Measurements from ENCODE around the gene OR10C1.

Gene OR10C1

DNA sequence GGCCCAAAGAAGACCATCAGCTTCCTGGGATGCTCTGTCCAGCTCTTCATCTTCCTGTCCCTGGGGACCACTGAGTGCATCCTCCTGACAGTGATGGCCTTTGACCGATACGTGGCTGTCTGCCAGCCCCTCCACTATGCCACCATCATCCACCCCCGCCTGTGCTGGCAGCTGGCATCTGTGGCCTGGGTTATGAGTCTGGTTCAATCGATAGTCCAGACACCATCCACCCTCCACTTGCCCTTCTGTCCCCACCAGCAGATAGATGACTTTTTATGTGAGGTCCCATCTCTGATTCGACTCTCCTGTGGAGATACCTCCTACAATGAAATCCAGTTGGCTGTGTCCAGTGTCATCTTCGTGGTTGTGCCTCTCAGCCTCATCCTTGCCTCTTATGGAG, 22.9 kb downstream of the OR10C1 start:
- DNase-seq (ENCODE audit: extremely low spot score): no peak
- CTCF ChIA-PET: no interaction called here
- POLR2A ChIA-PET: no interaction called here
- no peak for TF ChIP-seq PKNOX1 (IDR thresholded peaks at IDR 0.05)
- no peak for TF ChIP-seq ARNT (IDR thresholded peaks at IDR 0.05)
- TF ChIP-seq L3MBTL2 (conservative IDR thresholded peaks at IDR 0.05): no peak
- TF ChIP-seq NFRKB (IDR thresholded peaks at IDR 0.05): no peak
- TF ChIP-seq ELF4 (IDR thresholded peaks at IDR 0.05): no peak
- no peak for TF ChIP-seq CTBP1 (IDR thresholded peaks at IDR 0.05; ENCODE audit: borderline replicate concordance)
- TF ChIP-seq ZNF384 (IDR thresholded peaks at IDR 0.05): no peak
- TF ChIP-seq BHLHE40 (IDR thresholded peaks at IDR 0.05; ENCODE audit: borderline replicate concordance): no peak

DNA sequence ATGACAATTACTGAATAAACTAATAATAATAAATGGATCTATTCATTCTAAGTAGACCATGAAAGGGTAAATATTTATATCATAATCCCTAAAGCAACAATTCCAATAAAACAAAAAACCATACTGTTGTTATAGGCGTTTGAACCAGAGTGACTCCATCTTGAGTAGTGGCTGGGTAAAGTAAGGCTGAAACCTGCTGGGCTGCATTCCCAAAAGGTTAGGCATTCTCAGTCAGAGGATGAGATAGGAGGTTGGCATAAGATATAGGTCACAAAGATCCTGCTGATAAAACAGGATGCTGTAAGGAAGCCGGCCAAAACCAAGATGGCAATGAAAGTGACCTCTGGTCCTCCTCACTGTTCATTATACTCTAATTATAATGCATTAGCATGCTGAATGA, 26.2 kb downstream of the OR10C1 start:
- no peak for DNase-seq (ENCODE audit: extremely low spot score)
- ChIA-PET CTCF (no interaction called here), POLR2A (no interaction called here)
- no peak for TF ChIP-seq NFRKB (IDR thresholded peaks at IDR 0.05)
- TF ChIP-seq BHLHE40 (IDR thresholded peaks at IDR 0.05; ENCODE audit: borderline replicate concordance): no peak
- no peak for TF ChIP-seq SP1 (IDR thresholded peaks at IDR 0.05)
- TF ChIP-seq HDGF (IDR thresholded peaks at IDR 0.05; ENCODE audit: borderline replicate concordance): no peak
- no peak for TF ChIP-seq FOXM1 (IDR thresholded peaks at IDR 0.05; ENCODE audit: borderline replicate concordance)
- no peak for TF ChIP-seq FOXK2 (IDR thresholded peaks at IDR 0.05)

GRCh38 chr6:29465801-29466200, 26.7 kb downstream of the OR10C1 start:
- DNase-seq (ENCODE audit: extremely low spot score): no peak
- POLR2A ChIA-PET: no interaction called here
- CTCF ChIA-PET: no interaction called here
- TF ChIP-seq FOXM1 (IDR thresholded peaks at IDR 0.05; ENCODE audit: borderline replicate concordance): no peak
- TF ChIP-seq SP1 (IDR thresholded peaks at IDR 0.05): no peak
- TF ChIP-seq HDGF (IDR thresholded peaks at IDR 0.05; ENCODE audit: borderline replicate concordance): no peak

GRCh38 chr6:29466241-29466640, 27.1 kb downstream of the OR10C1 start:
- POLR2A ChIA-PET: no interaction called here
- no peak for DNase-seq (ENCODE audit: extremely low spot score)
- TF ChIP-seq L3MBTL2 (conservative IDR thresholded peaks at IDR 0.05) (no peak), BHLHE40 (IDR thresholded peaks at IDR 0.05; ENCODE audit: borderline replicate concordance) (no peak), TARDBP (IDR thresholded peaks at IDR 0.05) (no peak), ZNF384 (IDR thresholded peaks at IDR 0.05) (no peak), HDGF (IDR thresholded peaks at IDR 0.05; ENCODE audit: borderline replicate concordance) (no peak), PKNOX1 (IDR thresholded peaks at IDR 0.05) (no peak), ARNT (IDR thresholded peaks at IDR 0.05) (no peak), SP1 (IDR thresholded peaks at IDR 0.05) (no peak), LEF1 (IDR thresholded peaks at IDR 0.05; ENCODE audit: borderline replicate concordance) (no peak), FOXK2 (IDR thresholded peaks at IDR 0.05) (no peak), CTBP1 (IDR thresholded peaks at IDR 0.05; ENCODE audit: borderline replicate concordance) (no peak), ELF4 (IDR thresholded peaks at IDR 0.05) (no peak), SUZ12 (IDR thresholded peaks at IDR 0.05) (no peak), NFRKB (IDR thresholded peaks at IDR 0.05) (no peak), FOXM1 (IDR thresholded peaks at IDR 0.05; ENCODE audit: borderline replicate concordance) (no peak), FOXA1 (IDR thresholded peaks at IDR 0.05) (no peak)
- CTCF ChIA-PET: no interaction called here

DNA sequence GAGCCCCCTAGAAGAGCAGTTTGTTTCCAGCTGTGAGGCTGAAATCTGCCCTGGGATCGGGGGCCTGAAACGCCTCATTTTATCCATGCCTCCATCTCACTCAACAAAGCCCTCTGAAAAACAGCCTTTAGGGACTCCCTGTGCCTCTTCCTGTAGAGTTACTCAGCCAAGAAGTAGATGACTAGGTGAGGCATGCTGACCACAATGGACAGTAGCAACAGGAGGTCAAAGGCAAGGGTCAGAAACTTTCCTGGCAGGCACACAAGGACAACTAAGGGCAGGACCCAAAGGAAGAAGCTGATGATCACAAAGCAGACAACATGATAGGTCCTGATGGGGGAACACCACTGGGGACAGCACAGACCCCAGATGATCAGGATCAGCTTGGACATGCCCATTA, 35.9 kb downstream of the OR10C1 start:
- no peak for DNase-seq (ENCODE audit: extremely low spot score)
- TF ChIP-seq BHLHE40 (IDR thresholded peaks at IDR 0.05; ENCODE audit: borderline replicate concordance): no peak
- no peak for TF ChIP-seq ZNF384 (IDR thresholded peaks at IDR 0.05)
- no peak for TF ChIP-seq NFRKB (IDR thresholded peaks at IDR 0.05)
- no peak for TF ChIP-seq LEF1 (IDR thresholded peaks at IDR 0.05; ENCODE audit: borderline replicate concordance)
- TF ChIP-seq SP1 (IDR thresholded peaks at IDR 0.05): no peak
- TF ChIP-seq TARDBP (IDR thresholded peaks at IDR 0.05): no peak
- CTCF ChIA-PET: no interaction called here
- POLR2A ChIA-PET: no interaction called here

DNA sequence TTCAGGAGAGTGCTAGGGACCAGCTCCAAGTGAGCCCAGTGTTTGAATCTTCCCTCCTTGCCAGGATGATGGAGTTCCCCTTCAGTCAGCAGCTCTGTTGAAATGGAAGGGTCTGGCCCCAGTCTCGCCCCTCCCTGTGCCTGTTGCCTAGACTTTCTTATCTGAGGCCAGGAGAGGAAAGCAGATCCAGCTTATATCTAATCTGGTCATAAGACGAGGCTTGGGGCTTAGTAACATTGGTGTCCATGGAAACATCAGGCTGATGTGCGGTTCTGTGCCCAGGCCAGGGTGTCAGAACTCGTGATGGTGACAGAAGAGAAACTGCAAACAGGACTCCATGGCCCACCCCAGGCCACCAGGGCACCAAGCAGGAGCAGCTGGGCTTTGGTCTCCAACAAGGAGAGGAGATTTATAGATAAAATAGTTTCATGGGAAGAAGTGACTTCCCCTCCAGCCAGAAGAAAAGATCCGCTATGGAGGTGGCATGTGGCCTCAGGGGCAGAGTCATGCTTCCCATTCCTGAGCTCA, 38.9 kb downstream of the OR10C1 start:
- TF ChIP-seq ELF4 (IDR thresholded peaks at IDR 0.05): no peak
- TF ChIP-seq LEF1 (IDR thresholded peaks at IDR 0.05; ENCODE audit: borderline replicate concordance): no peak
- TF ChIP-seq FOXK2 (IDR thresholded peaks at IDR 0.05): no peak
- ChIA-PET CTCF (no interaction called here), POLR2A (no interaction called here)
- no peak for DNase-seq (ENCODE audit: extremely low spot score)

- CTCF ChIA-PET: no interaction called here
- POLR2A ChIA-PET: no interaction called here
- no peak for DNase-seq (ENCODE audit: extremely low spot score)
- TF ChIP-seq ZNF384 (IDR thresholded peaks at IDR 0.05) (no peak), PKNOX1 (IDR thresholded peaks at IDR 0.05) (no peak), FOXK2 (IDR thresholded peaks at IDR 0.05) (no peak), NFRKB (IDR thresholded peaks at IDR 0.05) (no peak), SP1 (IDR thresholded peaks at IDR 0.05) (no peak), ARNT (IDR thresholded peaks at IDR 0.05) (no peak), BHLHE40 (IDR thresholded peaks at IDR 0.05; ENCODE audit: borderline replicate concordance) (no peak), TARDBP (IDR thresholded peaks at IDR 0.05) (no peak), FOXM1 (IDR thresholded peaks at IDR 0.05; ENCODE audit: borderline replicate concordance) (no peak)
These were observed 39.6 kb downstream of the OR10C1 start for GRCh38 chr6:29478740-29479139.

Measured in HEK293T (cell line).